Esophagus muscularis mucosa (tissue), 4 donors: Measurements from ENCODE around the gene TMEM51. TPM values are rescaled to one million over a fixed set of nuclear protein-coding genes. Genes with fewer than 3 reads are reported as not detected.
A peak's percentile ranks its signal among the peaks of the same experiment; 100 is the strongest.

Source experiments
- DNase-seq: peaks from one replicate; pipeline ENCODE4 v3.0.0-alpha.2; 2017; ENCODE audit errors: extremely low spot score
- H3K27ac ChIP-seq, 4 donors: fragments of 200-600 bp; sonication (generic); replicated peaks in 1 of 4; 1 replicate in 3 of 4; 2 replicates in 1 of 4; pipeline ENCODE4 v1.5.1; 2016 to 2019; ENCODE audit warnings: mild to moderate bottlenecking in 1 of 4
- H3K27me3 ChIP-seq, 4 donors: fragments of 200-600 bp; sonication (generic); one replicate each; pipeline versions ENCODE4 v1.5.1 to v1.6.0; 2016 to 2019
- H3K36me3 ChIP-seq, 4 donors: fragments of 200-600 bp; sonication (generic); one replicate each; pipeline ENCODE4 v1.5.1; 2016 to 2019
- H3K4me1 ChIP-seq, 4 donors: fragments of 200-600 bp; sonication (generic); one replicate each; pipeline ENCODE4 v1.5.1; 2016 to 2019
- H3K4me3 ChIP-seq, 4 donors: fragments of 200-600 bp; sonication (generic); 1 replicate in 2 of 4; 2 replicates in 2 of 4; pipeline ENCODE4 v1.5.1; 2016 to 2019; ENCODE audit warnings: mild to moderate bottlenecking in 4 of 4, moderate library complexity in 1 of 4
- H3K9me3 ChIP-seq, 4 donors: fragments of 200-600 bp; sonication (generic); 1 replicate in 3 of 4; 2 replicates in 1 of 4; pipeline ENCODE4 v1.5.1; 2016 to 2019
- EP300 ChIP-seq: sonication (generic); formaldehyde crosslinking; IDR thresholded peaks from one replicate; pipeline ENCODE4 v1.6.1; 2017; ENCODE audit warnings: antibody characterized with exemption
- POLR2A ChIP-seq: fragments of 450-650 bp; IDR thresholded peaks from one replicate; pipeline ENCODE4 v1.6.1; 2017; ENCODE audit warnings: antibody characterized with exemption, moderate library complexity, mild to moderate bottlenecking, low read depth
- POLR2AphosphoS5 ChIP-seq, 2 donors: sonication (generic); formaldehyde crosslinking; IDR thresholded peaks; one replicate each; pipeline ENCODE4 v1.6.1; 2017; ENCODE audit warnings: antibody characterized with exemption in 2 of 2
- WGBS: methylation state at CpG from one replicate; pipeline ENCODE4 v1.1.5; 2018; 5-methylcytosine and 5-hydroxymethylcytosine counted together
- intact Hi-C: fragments of 100-400 bp; cut with DNase I; formaldehyde crosslinking; loops from one replicate; pipeline ENCODE4 v1.15.1; 2023
- total RNA-seq, 4 donors: library from RNA; depleted of rRNA; stranded (reverse); fragments of >200 nt; gene quantifications; one replicate each; pipeline versions ENCODE4 v1.1.0 to v1.2.1, GENCODE V29; 2016
- TF ChIP-seq, protein P1 (sequence below), 3 experiments: fragments of 200-600 bp in 2 of 3; fragments of 450-650 bp in 1 of 3; sonication (generic) in 2 of 3; IDR thresholded peaks; one replicate each; pipeline ENCODE4 v1.5.1; 2017 to 2019; ENCODE audit warnings: antibody characterized with exemption in 3 of 3, mild to moderate bottlenecking in 2 of 3, moderate library complexity in 1 of 3

The TMEM51 gene
- total RNA-seq, 4 donors from 2014 or later, result 8.6 to 17.2 (median 11.4) TPM

DNA sequence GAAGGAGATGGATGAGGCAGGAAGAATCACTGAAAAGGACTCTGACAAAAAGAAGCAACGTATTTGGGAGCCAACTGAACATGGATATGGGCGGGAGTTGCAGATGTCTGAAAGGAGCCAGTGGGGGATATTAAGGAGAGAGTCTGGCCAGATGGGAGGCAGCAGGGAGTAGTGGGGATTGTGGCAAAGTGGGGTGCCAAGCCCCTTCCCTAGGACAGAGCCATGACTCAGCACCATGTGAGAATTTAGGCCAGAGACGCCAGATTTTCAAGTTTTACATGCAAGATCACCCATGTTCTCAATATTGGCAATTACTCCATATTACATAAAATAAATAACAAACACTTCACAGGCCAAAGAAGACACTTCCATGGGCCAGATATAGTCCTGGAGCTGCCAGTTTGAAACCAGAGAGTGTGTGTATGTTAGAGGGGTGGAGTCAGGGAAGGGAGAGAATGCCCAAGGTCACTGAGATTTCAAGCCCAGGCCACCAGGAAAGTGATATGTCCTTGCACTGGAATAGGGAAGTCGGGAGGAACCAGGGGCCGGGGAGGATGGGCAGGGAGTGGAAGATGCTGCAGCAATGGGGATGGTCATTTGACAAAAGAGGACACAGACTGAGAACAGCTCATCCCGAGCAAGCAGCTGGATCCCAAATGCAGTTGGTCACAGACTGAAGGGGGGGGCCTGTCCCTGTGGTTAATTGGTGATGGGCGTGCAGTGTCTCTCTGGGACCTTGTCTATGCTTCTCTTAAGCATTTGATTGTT, 23.5 kb downstream of the TMEM51 start:
- no peaks in the 10 kb centered on the region for H3K27me3 ChIP-seq
- no peaks in the 10 kb centered on the region for H3K9me3 ChIP-seq
- intact Hi-C loops, result no loop called here
- H3K36me3 ChIP-seq, result no peaks in the 10 kb centered on the region
- WGBS, result 81% methylated on average over 7 of the region's 7 CpGs
- no peak for DNase-seq
- H3K4me1 ChIP-seq, result peaks cover 8 to 43% (median 22%) of the 10 kb centered on the region in 4 donors
- no peak overlapping the region for H3K4me3 ChIP-seq
- no peak for TF ChIP-seq POLR2A
- TF ChIP-seq, protein P1, sequence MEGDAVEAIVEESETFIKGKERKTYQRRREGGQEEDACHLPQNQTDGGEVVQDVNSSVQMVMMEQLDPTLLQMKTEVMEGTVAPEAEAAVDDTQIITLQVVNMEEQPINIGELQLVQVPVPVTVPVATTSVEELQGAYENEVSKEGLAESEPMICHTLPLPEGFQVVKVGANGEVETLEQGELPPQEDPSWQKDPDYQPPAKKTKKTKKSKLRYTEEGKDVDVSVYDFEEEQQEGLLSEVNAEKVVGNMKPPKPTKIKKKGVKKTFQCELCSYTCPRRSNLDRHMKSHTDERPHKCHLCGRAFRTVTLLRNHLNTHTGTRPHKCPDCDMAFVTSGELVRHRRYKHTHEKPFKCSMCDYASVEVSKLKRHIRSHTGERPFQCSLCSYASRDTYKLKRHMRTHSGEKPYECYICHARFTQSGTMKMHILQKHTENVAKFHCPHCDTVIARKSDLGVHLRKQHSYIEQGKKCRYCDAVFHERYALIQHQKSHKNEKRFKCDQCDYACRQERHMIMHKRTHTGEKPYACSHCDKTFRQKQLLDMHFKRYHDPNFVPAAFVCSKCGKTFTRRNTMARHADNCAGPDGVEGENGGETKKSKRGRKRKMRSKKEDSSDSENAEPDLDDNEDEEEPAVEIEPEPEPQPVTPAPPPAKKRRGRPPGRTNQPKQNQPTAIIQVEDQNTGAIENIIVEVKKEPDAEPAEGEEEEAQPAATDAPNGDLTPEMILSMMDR (IDR thresholded peaks at IDR 0.05), result no peak
- no peak for TF ChIP-seq EP300
- TF ChIP-seq POLR2AphosphoS5 (IDR thresholded peaks at IDR 0.05), result no peak
- H3K27ac ChIP-seq, result no peak overlapping the region

DNA sequence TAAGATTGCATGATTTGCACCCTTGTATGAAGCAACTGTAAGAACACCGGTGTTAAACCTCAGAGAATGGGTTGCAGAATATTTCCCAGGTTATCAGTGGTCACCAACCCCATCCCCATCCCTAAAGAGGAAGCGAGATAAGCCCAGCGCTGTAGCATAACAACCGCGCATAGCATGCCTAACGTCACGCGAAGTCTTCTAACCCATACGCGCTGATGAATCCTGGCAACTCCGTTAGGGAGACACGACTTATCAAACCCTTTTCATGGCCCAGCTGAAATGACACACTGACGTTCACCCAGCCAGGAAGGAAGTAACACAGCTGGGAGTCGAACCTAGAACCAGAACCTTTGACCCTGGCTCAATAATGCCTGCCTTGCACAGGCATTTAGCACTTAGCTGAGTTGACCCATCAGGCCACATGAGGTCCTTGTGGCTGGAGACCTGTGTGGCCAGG, 24.2 kb downstream of the TMEM51 start:
- Histone ChIP-seq H3K4me3 (no peak overlapping the region), H3K36me3 (no peaks in the 10 kb centered on the region), H3K9me3 (no peaks in the 10 kb centered on the region), H3K27me3 (no peaks in the 10 kb centered on the region), H3K27ac (no peak overlapping the region), H3K4me1 (peaks cover 3 to 36% (median 19%) of the 10 kb centered on the region in 4 donors)
- DNase-seq, result no peak
- WGBS, result 88% methylated on average over 14 of the region's 14 CpGs
- TF ChIP-seq, protein P1 (IDR thresholded peaks at IDR 0.05), result no peak
- TF ChIP-seq EP300 (no peak), POLR2AphosphoS5 (IDR thresholded peaks at IDR 0.05) (no peak), POLR2A (no peak)
- intact Hi-C loops, result no loop called here

GRCh38 chr1:15178571-15179484, 25.3 kb downstream of the TMEM51 start:
- Histone ChIP-seq H3K27ac (peak overlapping the region; percentile 20 to 65 (median 54)), H3K9me3 (no peaks in the 10 kb centered on the region), H3K4me1 (peaks cover 0 to 30% (median 18%) of the 10 kb centered on the region in 4 donors), H3K27me3 (no peaks in the 10 kb centered on the region), H3K4me3 (no peak overlapping the region), H3K36me3 (no peaks in the 10 kb centered on the region)
- no peak for DNase-seq
- 48% methylated on average over 9 of the region's 9 CpGs for WGBS
- intact Hi-C loops, result no loop called here
- TF ChIP-seq POLR2AphosphoS5 (IDR thresholded peaks at IDR 0.05), result peak in 1 of 2 donors; percentile 18
- TF ChIP-seq POLR2A, result no peak

DNA sequence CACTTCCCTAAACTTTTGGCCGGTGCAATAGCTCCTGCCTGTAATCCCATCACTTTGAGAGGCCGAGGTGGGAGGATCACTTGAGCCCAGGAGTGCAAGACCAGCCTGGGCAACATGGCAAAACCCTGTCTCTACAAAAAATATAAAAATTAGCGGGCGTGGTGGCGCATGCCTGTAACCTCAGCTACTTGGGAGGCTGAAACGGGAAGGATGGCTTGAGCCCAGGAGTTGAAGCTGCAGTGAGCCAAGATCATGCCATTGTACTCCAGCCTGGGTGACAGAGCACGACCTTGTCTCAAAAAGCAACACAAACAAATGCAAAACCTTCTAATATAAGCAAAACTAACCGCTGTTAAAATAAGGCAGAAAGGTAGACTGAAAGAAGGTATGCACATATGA, 25.9 kb downstream of the TMEM51 start:
- H3K27me3 ChIP-seq, result no peaks in the 10 kb centered on the region
- TF ChIP-seq, protein P1 (IDR thresholded peaks at IDR 0.05), result no peak
- TF ChIP-seq POLR2AphosphoS5 (IDR thresholded peaks at IDR 0.05) (no peak), POLR2A (no peak), EP300 (no peak)
- intact Hi-C loops, result no loop called here
- no peak for DNase-seq
- WGBS, result 77% methylated on average over 8 of the region's 8 CpGs
- no peaks in the 10 kb centered on the region for H3K9me3 ChIP-seq
- H3K36me3 ChIP-seq, result no peaks in the 10 kb centered on the region
- peaks cover 0 to 30% (median 18%) of the 10 kb centered on the region in 4 donors for H3K4me1 ChIP-seq
- peak overlapping the region; percentile 20 to 65 (median 54) for H3K27ac ChIP-seq
- no peak overlapping the region for H3K4me3 ChIP-seq

GRCh38 chr1:15180189-15180588, 26.6 kb downstream of the TMEM51 start:
- Histone ChIP-seq H3K9me3 (no peaks in the 10 kb centered on the region), H3K27me3 (no peaks in the 10 kb centered on the region), H3K36me3 (no peaks in the 10 kb centered on the region), H3K4me1 (peaks cover 0 to 30% (median 16%) of the 10 kb centered on the region in 4 donors), H3K4me3 (no peak overlapping the region), H3K27ac (no peak overlapping the region)
- TF ChIP-seq EP300 (no peak), POLR2AphosphoS5 (IDR thresholded peaks at IDR 0.05) (no peak), POLR2A (no peak)
- TF ChIP-seq, protein P1 (IDR thresholded peaks at IDR 0.05), result no peak
- intact Hi-C loops, result no loop called here
- DNase-seq, result no peak
- WGBS, result 95% methylated on average over 5 of the region's 7 CpGs
